ENCODE measurements around the gene NUP214.
"Not testable (repeated sequence)": the region's sequence is repeated elsewhere in the genome, so short reads cannot be mapped to it uniquely, and the experiment has no call there.

NUP214 gene

GRCh38 chr9:131233995-131234394 lies 108.6 kb downstream of the NUP214 start:
- H3K4me1 Mint-ChIP-seq = peaks cover 44% of the 10 kb centered on the region
- H3K27ac Mint-ChIP-seq = peak overlapping the region; percentile 97
- peak; percentile 55 for ATAC-seq
- no peak for DNase-seq (ENCODE audit: low spot score in 2 of 2)
- H3K4me3 Mint-ChIP-seq = peak overlapping the region; percentile 57
- peaks cover 60% of the 10 kb centered on the region for H3K36me3 Mint-ChIP-seq
- no peaks in the 10 kb centered on the region for H3K9me3 Mint-ChIP-seq

- no peaks in the 10 kb centered on the region for H3K9me3 Mint-ChIP-seq
- DNase-seq (ENCODE audit: low spot score in 2 of 2) (no peak), ATAC-seq (no peak)
- H3K27ac Mint-ChIP-seq = peak overlapping the region; percentile 97
- H3K36me3 Mint-ChIP-seq = peaks cover 51% of the 10 kb centered on the region
- peak overlapping the region; percentile 57 for H3K4me3 Mint-ChIP-seq
- peaks cover 49% of the 10 kb centered on the region for H3K4me1 Mint-ChIP-seq
These were observed 109.6 kb downstream of the NUP214 start for GRCh38 chr9:131234799-131235479.

- ATAC-seq = no peak
- DNase-seq (ENCODE audit: low spot score in 2 of 2) = no peak
- no peaks in the 10 kb centered on the region for H3K9me3 Mint-ChIP-seq
- peak overlapping the region; percentile 97 for H3K27ac Mint-ChIP-seq
- peaks cover 46% of the 10 kb centered on the region for H3K36me3 Mint-ChIP-seq
- H3K4me1 Mint-ChIP-seq = peaks cover 49% of the 10 kb centered on the region
- H3K4me3 Mint-ChIP-seq = no peak overlapping the region
These were observed 110.1 kb downstream of the NUP214 start for GRCh38 chr9:131235480-131235851.

- Mint-ChIP-seq H3K27ac (peak overlapping the region; percentile 97), H3K36me3 (peaks cover 39% of the 10 kb centered on the region), H3K4me3 (no peak overlapping the region), H3K9me3 (no peaks in the 10 kb centered on the region), H3K4me1 (peaks cover 49% of the 10 kb centered on the region)
- DNase-seq (ENCODE audit: low spot score in 2 of 2) (no peak), ATAC-seq (no peak)
These were observed 110.8 kb downstream of the NUP214 start for GRCh38 chr9:131236161-131236560.

- Mint-ChIP-seq H3K9me3 (no peaks in the 10 kb centered on the region), H3K4me1 (peaks cover 49% of the 10 kb centered on the region), H3K27ac (peak overlapping the region; percentile 97), H3K4me3 (peak overlapping the region; percentile 73), H3K36me3 (peaks cover 33% of the 10 kb centered on the region)
- DNase-seq (ENCODE audit: low spot score in 2 of 2) (no peak), ATAC-seq (no peak)
These were observed 111.4 kb downstream of the NUP214 start for GRCh38 chr9:131236761-131237160.

GRCh38 chr9:131237291-131237690 lies 111.9 kb downstream of the NUP214 start:
- Mint-ChIP-seq H3K4me1 (peaks cover 47% of the 10 kb centered on the region), H3K36me3 (peaks cover 28% of the 10 kb centered on the region)

GRCh38 chr9:131237931-131238401 lies 112.6 kb downstream of the NUP214 start:
- Mint-ChIP-seq H3K27ac (peak overlapping the region; percentile 97), H3K4me1 (peaks cover 44% of the 10 kb centered on the region)

More at GRCh38 chr9:131237291-131237690, 111.9 kb downstream of the NUP214 start:
- H3K9me3 Mint-ChIP-seq = no peaks in the 10 kb centered on the region
- no peak for ATAC-seq
- peak overlapping the region; percentile 97 for H3K27ac Mint-ChIP-seq
- H3K4me3 Mint-ChIP-seq = peak overlapping the region; percentile 73
- DNase-seq (ENCODE audit: low spot score in 2 of 2) = no peak

GRCh38 chr9:131238402-131239021 lies 113.1 kb downstream of the NUP214 start:
- DNase-seq (ENCODE audit: low spot score in 2 of 2) = no peak
- Mint-ChIP-seq H3K36me3 (peaks cover 21% of the 10 kb centered on the region), H3K4me1 (peaks cover 40% of the 10 kb centered on the region), H3K27ac (peak overlapping the region; percentile 97), H3K9me3 (no peaks in the 10 kb centered on the region), H3K4me3 (peak overlapping the region; percentile 73)
- peak; percentile 4 for ATAC-seq

More at GRCh38 chr9:131237931-131238401, 112.6 kb downstream of the NUP214 start:
- Mint-ChIP-seq H3K9me3 (no peaks in the 10 kb centered on the region), H3K36me3 (peaks cover 25% of the 10 kb centered on the region), H3K4me3 (peak overlapping the region; percentile 73)
- peak; percentile 97 for ATAC-seq
- DNase-seq (ENCODE audit: low spot score in 2 of 2) = peak; percentile 74 to 90

GRCh38 chr9:131239161-131239975 lies 114.0 kb downstream of the NUP214 start:
- H3K36me3 Mint-ChIP-seq = peaks cover 13% of the 10 kb centered on the region
- H3K9me3 Mint-ChIP-seq = no peaks in the 10 kb centered on the region
- no peak for DNase-seq (ENCODE audit: low spot score in 2 of 2)
- peak overlapping the region; percentile 48 for H3K4me3 Mint-ChIP-seq
- H3K27ac Mint-ChIP-seq = peak overlapping the region; percentile 97
- H3K4me1 Mint-ChIP-seq = peaks cover 31% of the 10 kb centered on the region
- ATAC-seq = no peak

GRCh38 chr9:131240047-131240921 lies 114.9 kb downstream of the NUP214 start:
- peaks cover 4% of the 10 kb centered on the region for H3K36me3 Mint-ChIP-seq
- no peaks in the 10 kb centered on the region for H3K9me3 Mint-ChIP-seq

GRCh38 chr9:131244331-131244730 lies 118.9 kb downstream of the NUP214 start:
- DNase-seq (ENCODE audit: low spot score in 2 of 2); H3K9me3 Mint-ChIP-seq; H3K4me1 Mint-ChIP-seq; H3K4me3 Mint-ChIP-seq; H3K36me3 Mint-ChIP-seq; ATAC-seq; H3K27ac Mint-ChIP-seq: not testable (repeated sequence)

More at GRCh38 chr9:131240047-131240921, 114.9 kb downstream of the NUP214 start:
- Mint-ChIP-seq H3K4me3 (no peak overlapping the region), H3K4me1 (peaks cover 25% of the 10 kb centered on the region), H3K27ac (peak overlapping the region; percentile 97)
- DNase-seq (ENCODE audit: low spot score in 2 of 2) = no peak
- no peak for ATAC-seq

GRCh38 chr9:131246618-131247017 lies 121.2 kb downstream of the NUP214 start:
- no peaks in the 10 kb centered on the region for H3K9me3 Mint-ChIP-seq
- no peak overlapping the region for H3K27ac Mint-ChIP-seq
- H3K4me3 Mint-ChIP-seq = no peak overlapping the region
- H3K36me3 Mint-ChIP-seq = no peaks in the 10 kb centered on the region
- no peak for DNase-seq (ENCODE audit: low spot score in 2 of 2)
- no peaks in the 10 kb centered on the region for H3K4me1 Mint-ChIP-seq
- no peak for ATAC-seq

GRCh38 chr9:131252120-131252519 lies 126.7 kb downstream of the NUP214 start:
- Mint-ChIP-seq H3K36me3 (peaks cover 27% of the 10 kb centered on the region), H3K4me1 (peaks cover 41% of the 10 kb centered on the region), H3K27ac (peak overlapping the region; percentile 92), H3K9me3 (no peaks in the 10 kb centered on the region), H3K4me3 (peak overlapping the region; percentile 80)
- ATAC-seq (no peak), DNase-seq (ENCODE audit: low spot score in 2 of 2) (peak in 1 of 2 donors; percentile 54)

- H3K27ac Mint-ChIP-seq = peak overlapping the region; percentile 92
- peak in 1 of 2 donors; percentile 49 for DNase-seq (ENCODE audit: low spot score in 2 of 2)
- peak overlapping the region; percentile 80 for H3K4me3 Mint-ChIP-seq
- no peaks in the 10 kb centered on the region for H3K9me3 Mint-ChIP-seq
- peaks cover 46% of the 10 kb centered on the region for H3K36me3 Mint-ChIP-seq
- ATAC-seq = no peak
- H3K4me1 Mint-ChIP-seq = peaks cover 53% of the 10 kb centered on the region
These were observed 128.6 kb downstream of the NUP214 start for GRCh38 chr9:131253891-131254491.
